Coronary artery (tissue), 2 donors: ENCODE measurements around the gene MFSD12.

Source experiments
- DNase-seq: peaks from one replicate; pipeline ENCODE4 v3.0.0-alpha.2; 2017; ENCODE audit warnings: low spot score
- H3K27ac ChIP-seq, 2 donors: fragments of 200-600 bp; sonication (generic); one replicate each; pipeline ENCODE4 v1.5.1; 2016 to 2019
- H3K4me3 ChIP-seq: fragments of 200-600 bp; sonication (generic); 2 replicates; pipeline ENCODE4 v1.5.1; 2016; ENCODE audit warnings: mild to moderate bottlenecking, moderate library complexity
- TF ChIP-seq, protein P1 (sequence below): fragments of 200-600 bp; sonication (generic); IDR thresholded peaks from one replicate; pipeline ENCODE4 v1.5.1; 2019; ENCODE audit warnings: antibody characterized with exemption

Gene MFSD12

DNA sequence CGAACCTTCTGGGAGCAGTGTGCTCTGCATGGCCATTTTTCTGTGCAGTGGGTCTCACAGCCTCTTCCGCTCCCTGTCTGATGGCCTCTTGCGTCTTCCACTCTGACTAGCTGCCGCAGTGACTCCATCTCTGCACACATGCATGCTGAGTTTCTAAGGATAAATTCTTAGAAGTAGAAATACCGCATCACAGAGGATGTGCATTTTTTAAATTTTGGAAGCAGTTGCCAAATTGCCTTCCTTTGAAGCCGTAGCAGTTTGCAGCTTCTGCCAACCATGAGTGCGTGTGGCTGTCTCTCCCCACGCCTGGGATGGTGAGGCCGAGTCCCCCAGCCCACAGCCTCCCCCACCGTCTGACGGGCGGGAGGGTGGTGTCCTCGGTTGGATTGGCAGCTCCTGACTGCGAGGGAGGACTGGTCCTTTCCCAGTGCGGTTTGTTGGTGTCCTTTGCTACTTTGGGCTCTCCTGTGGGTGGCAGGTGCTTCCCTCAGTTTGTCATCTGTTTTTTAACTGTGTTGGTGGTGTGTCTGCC is 41.4 kb downstream of the MFSD12 start:
- no peak for DNase-seq
- Histone ChIP-seq H3K27ac (no peak overlapping the region), H3K4me3 (no peak overlapping the region)
- TF ChIP-seq, protein P1, sequence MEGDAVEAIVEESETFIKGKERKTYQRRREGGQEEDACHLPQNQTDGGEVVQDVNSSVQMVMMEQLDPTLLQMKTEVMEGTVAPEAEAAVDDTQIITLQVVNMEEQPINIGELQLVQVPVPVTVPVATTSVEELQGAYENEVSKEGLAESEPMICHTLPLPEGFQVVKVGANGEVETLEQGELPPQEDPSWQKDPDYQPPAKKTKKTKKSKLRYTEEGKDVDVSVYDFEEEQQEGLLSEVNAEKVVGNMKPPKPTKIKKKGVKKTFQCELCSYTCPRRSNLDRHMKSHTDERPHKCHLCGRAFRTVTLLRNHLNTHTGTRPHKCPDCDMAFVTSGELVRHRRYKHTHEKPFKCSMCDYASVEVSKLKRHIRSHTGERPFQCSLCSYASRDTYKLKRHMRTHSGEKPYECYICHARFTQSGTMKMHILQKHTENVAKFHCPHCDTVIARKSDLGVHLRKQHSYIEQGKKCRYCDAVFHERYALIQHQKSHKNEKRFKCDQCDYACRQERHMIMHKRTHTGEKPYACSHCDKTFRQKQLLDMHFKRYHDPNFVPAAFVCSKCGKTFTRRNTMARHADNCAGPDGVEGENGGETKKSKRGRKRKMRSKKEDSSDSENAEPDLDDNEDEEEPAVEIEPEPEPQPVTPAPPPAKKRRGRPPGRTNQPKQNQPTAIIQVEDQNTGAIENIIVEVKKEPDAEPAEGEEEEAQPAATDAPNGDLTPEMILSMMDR: no peak

DNA sequence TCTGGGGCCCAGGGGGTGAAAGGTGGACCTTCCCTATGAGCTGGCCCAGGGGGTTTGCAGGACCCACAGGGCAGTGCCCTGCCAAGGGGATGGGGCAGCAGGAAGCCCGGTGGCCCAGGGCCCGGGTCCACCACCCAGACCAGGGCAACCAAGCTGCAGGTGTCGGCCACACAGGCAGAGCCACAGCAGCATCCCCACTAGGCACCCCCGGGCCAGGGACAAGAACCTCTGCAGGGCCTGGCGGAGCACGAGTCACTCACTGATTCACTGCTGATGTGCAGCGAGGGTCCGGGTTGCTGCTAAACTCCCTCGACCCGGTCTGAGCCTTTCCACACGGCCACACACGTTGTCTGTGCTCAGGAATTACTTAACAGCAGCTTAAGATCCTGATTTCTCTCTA is 42.5 kb downstream of the MFSD12 start:
- H3K27ac ChIP-seq: no peak overlapping the region
- TF ChIP-seq, protein P1: no peak
- no peak overlapping the region for H3K4me3 ChIP-seq
- DNase-seq: no peak

DNA sequence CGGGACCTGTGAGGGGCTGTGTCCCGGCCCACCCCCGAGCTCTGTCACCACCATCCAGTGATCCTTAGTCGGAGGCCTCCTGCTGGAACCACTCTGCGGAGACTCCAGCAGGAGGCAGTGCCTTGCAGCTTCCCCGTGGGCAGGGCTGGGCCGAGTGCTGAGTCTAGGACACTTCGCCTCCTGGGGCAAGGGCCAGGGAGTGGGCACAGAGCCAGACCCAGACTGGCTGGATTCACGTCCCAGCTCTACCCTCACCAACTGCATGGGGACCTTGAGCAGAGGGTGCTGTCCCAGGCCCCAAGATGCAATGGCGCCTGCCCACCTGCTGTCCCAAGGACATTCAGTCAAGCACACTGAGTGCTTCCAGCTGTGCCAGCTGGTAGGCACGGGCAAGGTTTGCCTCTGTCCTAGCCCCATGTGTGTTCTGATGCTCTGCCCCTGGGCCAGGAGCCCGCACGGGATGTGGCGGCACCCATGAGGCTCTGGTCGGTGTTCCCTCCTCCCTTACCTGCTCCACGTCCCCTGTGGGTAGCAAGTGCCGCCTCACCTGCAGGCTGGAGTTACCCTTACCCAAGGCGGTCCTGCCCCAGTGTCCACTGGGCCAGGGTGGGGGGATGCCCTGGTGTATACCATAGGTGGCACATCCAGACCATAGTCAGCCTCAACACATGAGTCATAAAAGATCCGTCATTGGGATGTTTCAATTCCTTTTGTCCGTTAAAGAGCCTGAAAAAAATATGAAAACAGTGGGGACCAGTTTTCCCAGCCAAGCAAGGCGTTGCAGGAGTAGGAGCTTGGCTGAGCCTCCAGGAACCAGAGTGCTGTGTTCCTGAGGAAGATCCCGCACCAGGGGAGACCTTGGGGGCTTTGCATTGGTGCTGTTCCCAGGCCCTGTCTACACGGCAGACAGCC is 43.9 kb downstream of the MFSD12 start:
- no peak overlapping the region for H3K4me3 ChIP-seq

DNA sequence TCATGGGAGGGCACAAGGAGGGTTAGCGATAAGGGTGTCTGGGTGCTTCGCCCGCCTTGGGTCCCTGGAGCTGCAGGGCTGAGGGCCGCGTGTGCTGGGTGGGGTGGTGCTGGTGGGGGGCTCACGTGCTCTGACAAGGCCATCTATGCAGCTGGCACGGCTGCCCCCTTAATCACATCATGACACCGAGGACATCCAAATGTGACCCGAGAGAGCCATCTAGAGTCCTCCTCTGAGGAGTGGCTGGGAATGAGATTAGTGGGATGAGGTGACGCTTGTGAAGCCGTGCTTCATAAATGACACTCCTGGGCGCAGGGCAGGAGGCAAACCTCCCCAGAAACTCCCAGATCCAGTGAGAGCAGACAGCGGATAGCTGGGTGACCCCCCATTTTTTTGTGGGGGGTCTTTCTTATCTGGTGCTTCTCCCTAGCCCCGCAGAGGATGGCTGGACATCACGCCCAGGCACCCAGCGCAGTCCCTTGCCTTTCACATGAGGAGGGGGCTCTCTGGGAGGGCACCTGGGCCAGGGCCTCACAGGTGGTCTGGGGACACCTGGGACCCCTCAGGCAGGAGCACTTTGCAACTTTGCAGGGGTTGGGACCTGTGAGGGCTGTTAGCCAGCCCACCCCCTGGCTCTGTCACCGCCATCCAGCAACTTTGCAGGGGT is 44.7 kb downstream of the MFSD12 start:
- DNase-seq: no peak
- TF ChIP-seq, protein P1: no peak
- H3K4me3 ChIP-seq: no peak overlapping the region
- H3K27ac ChIP-seq: no peak overlapping the region

More for the DNA sequence above, 43.9 kb downstream of the MFSD12 start:
- H3K27ac ChIP-seq: no peak overlapping the region
- no peak for DNase-seq
- TF ChIP-seq, protein P1: no peak

DNA sequence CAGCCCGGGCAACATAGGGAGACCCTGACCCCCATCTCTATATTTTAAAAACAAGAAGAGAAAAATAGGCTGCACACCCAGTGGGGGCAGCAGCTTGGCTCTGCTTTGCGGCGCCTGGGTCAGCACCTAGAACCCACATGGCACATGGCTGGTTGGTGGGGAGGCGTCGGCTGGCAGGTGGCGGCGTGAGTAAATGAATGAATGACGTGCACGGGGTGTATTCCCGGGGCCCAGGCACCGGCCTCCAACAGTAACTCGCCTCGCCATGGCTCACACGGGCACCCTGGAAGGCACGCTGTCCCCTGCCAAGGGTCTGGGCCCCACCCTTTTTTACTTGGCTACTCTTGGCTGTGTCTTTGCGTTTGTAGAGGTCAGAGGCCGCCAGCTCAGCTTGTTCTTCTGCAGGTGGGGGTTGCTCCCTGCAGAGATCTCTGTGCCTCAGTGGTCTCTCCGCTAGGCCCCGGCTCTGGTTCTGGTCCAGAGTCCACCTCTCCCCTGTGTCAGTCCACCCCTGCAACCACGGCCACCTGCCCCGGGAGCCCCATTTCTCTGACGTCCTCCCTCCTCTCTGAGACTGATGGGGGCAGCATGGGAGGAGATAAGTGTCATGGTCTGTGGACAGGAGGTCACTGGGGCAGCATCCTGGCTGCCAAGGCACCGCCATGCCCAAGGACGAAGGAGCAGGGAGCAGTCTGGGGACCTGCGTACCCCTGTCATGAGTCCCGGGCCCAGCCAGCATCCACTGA is 45.7 kb downstream of the MFSD12 start:
- DNase-seq: no peak
- TF ChIP-seq, protein P1: no peak
- Histone ChIP-seq H3K4me3 (no peak overlapping the region), H3K27ac (no peak overlapping the region)

DNA sequence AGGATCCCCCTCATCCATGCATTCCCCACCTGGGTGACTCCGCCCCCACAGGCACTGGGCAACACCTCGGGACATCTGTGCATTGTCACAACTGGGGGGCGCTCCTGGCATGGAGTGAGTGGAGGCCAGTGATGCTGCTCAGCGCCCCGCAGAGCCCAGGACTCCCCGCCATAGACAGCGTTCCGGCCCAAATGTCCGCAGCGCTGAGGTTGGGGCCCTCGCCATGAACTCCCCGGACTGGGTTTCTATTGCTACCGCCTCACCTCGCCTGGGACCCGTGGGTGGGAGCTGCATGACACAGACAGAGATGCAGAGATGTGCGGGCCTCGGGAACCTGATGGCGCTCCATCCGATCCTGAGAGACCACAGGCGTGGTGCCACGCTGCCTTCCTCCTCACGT is 46.7 kb downstream of the MFSD12 start:
- no peak for DNase-seq
- no peak overlapping the region for H3K27ac ChIP-seq
- TF ChIP-seq, protein P1: no peak
- H3K4me3 ChIP-seq: no peak overlapping the region
